ENCODE measurements around the gene C6orf120. TPM values are rescaled to one million over a fixed set of nuclear protein-coding genes. Genes with fewer than 3 reads are reported as not detected.
A peak's percentile ranks its signal among the peaks of the same experiment; 100 is the strongest.
"Not testable (repeated sequence)": the region's sequence is repeated elsewhere in the genome, so short reads cannot be mapped to it uniquely, and the experiment has no call there.

The C6orf120 gene
- total and polyA plus RNA-seq, 2 donors = 21.7 to 48.2 TPM

- not testable (repeated sequence) for H3K27ac ChIP-seq (ENCODE audit: low read depth); DNase-seq (ENCODE audit: extremely low spot score); H3K36me3 ChIP-seq (ENCODE audit: insufficient read depth); H3K4me3 ChIP-seq (ENCODE audit: low read depth, low read length); H3K4me1 ChIP-seq (ENCODE audit: insufficient read depth)
- WGBS = 81% methylated on average over 10 of the region's 10 CpGs
Measured at GRCh38 chr6:169697115-169697514, 4.8 kb upstream of the C6orf120 start.

GRCh38 chr6:169700296-169700695 is 1.6 kb upstream of the C6orf120 start:
- H3K36me3 ChIP-seq (ENCODE audit: insufficient read depth) = no peaks in the 10 kb centered on the region
- WGBS = 41% methylated on average over 5 of the region's 5 CpGs
- H3K4me1 ChIP-seq (ENCODE audit: insufficient read depth) = no peaks in the 10 kb centered on the region
- no peak for DNase-seq (ENCODE audit: extremely low spot score)
- no peak overlapping the region for H3K4me3 ChIP-seq (ENCODE audit: low read depth, low read length)
- no peak overlapping the region for H3K27ac ChIP-seq (ENCODE audit: low read depth)

DNA sequence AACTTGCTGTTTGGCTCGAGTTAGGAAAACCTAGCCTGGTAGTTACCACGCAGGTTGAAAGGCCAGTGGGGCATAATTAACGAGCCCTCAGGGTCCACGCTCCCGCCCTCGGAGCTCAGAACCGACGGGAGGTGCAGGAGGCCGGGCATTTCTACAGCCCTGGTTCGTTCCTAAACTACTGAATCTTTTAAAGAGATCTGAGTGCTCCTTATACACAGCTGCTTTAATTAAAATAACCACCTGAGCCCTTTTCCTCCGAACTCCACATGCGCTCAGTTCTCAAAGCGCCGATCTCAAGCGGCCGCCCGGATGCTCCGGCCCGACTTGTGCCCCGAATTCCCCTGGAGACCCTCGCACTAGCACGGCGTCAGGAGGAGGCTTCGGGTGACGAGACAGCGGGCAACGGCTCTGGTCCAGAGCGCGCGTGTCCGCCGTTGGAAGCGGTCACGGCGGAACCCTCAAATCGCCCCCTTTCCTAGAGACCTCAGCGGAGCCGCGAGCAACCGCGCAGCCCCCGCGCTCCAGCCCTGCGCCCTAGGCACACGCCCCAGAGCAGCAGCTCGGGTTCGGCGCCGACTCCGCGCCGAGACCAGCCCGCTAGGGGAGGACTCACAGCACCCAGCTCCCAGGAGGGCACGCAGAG is 494 bp upstream of the C6orf120 start:
- peak overlapping the region; percentile 94 for H3K27ac ChIP-seq (ENCODE audit: low read depth)
- peak overlapping the region; percentile 88 for H3K4me3 ChIP-seq (ENCODE audit: low read depth, low read length)
- WGBS = under 1% methylated on average over 54 of the region's 54 CpGs
- no peaks in the 10 kb centered on the region for H3K4me1 ChIP-seq (ENCODE audit: insufficient read depth)
- H3K36me3 ChIP-seq (ENCODE audit: insufficient read depth) = no peaks in the 10 kb centered on the region
- no peak for DNase-seq (ENCODE audit: extremely low spot score)

DNA sequence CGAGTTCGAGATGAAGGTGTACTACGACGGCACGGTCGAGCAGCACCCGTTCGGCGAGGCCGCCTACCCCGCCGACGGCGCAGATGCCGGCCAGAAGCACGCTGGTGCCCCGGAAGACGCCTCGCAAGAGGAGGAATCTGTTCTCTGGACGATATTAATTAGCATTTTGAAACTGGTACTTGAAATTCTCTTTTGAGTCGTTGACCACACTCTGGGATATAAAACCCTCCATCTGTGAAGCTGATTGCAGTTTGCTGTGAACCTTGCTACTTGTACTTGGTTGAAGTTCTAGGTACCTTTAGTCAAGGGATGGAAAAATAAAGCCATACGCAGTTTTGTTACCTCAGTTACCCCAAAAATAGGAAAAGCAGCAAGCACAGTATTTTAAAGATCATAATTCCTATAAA is 917 bp downstream of the C6orf120 start:
- H3K36me3 ChIP-seq (ENCODE audit: insufficient read depth) = peaks cover 2% of the 10 kb centered on the region
- H3K27ac ChIP-seq (ENCODE audit: low read depth) = peak overlapping the region; percentile 94
- peak overlapping the region; percentile 88 for H3K4me3 ChIP-seq (ENCODE audit: low read depth, low read length)
- no peaks in the 10 kb centered on the region for H3K4me1 ChIP-seq (ENCODE audit: insufficient read depth)
- no peak for DNase-seq (ENCODE audit: extremely low spot score)
- WGBS = 4% methylated on average over 22 of the region's 22 CpGs

- Histone ChIP-seq H3K36me3 (ENCODE audit: insufficient read depth) (peaks cover 6% of the 10 kb centered on the region), H3K4me1 (ENCODE audit: insufficient read depth) (no peaks in the 10 kb centered on the region), H3K4me3 (ENCODE audit: low read depth, low read length) (no peak overlapping the region), H3K27ac (ENCODE audit: low read depth) (no peak overlapping the region)
- WGBS = 85% methylated on average over 2 of the region's 2 CpGs
- DNase-seq (ENCODE audit: extremely low spot score) = no peak
Measured at GRCh38 chr6:169707772-169708171, 5.8 kb downstream of the C6orf120 start.

GRCh38 chr6:169709293-169709692 is 7.4 kb downstream of the C6orf120 start:
- Histone ChIP-seq H3K4me3 (ENCODE audit: low read depth, low read length) (no peak overlapping the region), H3K27ac (ENCODE audit: low read depth) (no peak overlapping the region), H3K36me3 (ENCODE audit: insufficient read depth) (peaks cover 6% of the 10 kb centered on the region), H3K4me1 (ENCODE audit: insufficient read depth) (no peaks in the 10 kb centered on the region)
- DNase-seq (ENCODE audit: extremely low spot score) = no peak

DNA sequence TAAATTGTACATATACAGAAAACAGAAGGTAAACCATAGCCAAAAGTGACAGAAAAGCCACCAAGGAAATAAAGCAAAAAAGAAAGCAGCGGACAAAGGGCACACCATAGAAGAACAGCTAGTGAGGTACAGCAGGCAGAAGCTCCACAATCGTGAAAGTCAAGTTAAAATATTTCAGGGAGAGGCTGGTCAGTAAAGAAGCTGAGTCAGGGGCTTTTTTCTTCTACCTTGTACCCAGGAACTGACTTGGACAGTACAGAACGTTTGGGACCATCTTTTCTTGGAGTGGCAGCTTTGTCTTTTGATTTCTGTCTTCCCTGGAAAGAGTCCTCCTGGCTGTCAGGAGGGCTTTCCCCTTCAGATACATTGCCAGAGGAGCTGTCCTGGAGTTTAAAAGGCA is 8.1 kb downstream of the C6orf120 start:
- 79% methylated on average over 3 of the region's 3 CpGs for WGBS
- Histone ChIP-seq H3K36me3 (ENCODE audit: insufficient read depth) (peaks cover 6% of the 10 kb centered on the region), H3K4me3 (ENCODE audit: low read depth, low read length) (no peak overlapping the region), H3K4me1 (ENCODE audit: insufficient read depth) (no peaks in the 10 kb centered on the region), H3K27ac (ENCODE audit: low read depth) (no peak overlapping the region)
- DNase-seq (ENCODE audit: extremely low spot score) = no peak

GRCh38 chr6:169714178-169714577 is 12.3 kb downstream of the C6orf120 start:
- Histone ChIP-seq H3K27ac (ENCODE audit: low read depth) (no peak overlapping the region), H3K36me3 (ENCODE audit: insufficient read depth) (peaks cover 3% of the 10 kb centered on the region), H3K4me1 (ENCODE audit: insufficient read depth) (no peaks in the 10 kb centered on the region), H3K4me3 (ENCODE audit: low read depth, low read length) (no peak overlapping the region)
- WGBS = 94% methylated on average over 2 of the region's 2 CpGs
- DNase-seq (ENCODE audit: extremely low spot score) = no peak

DNA sequence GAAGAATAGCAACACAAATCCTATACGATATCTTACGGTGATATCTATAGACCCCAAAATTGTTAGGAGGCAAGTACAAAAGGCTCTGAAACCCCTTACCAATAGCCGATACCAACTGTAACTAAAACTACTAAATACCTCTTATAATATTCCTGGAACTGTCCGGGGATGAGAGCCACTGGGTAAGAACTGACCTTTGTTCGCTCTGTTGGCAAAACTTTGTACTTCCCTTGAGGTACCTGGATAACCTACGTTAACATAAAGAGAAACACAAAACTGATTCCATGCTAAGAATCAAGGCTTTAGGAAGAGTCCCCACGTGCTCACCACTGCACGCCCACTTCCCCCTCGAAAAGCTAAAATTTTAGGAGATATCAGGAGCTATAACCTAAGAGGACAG is 12.7 kb downstream of the C6orf120 start:
- Histone ChIP-seq H3K4me3 (ENCODE audit: low read depth, low read length) (no peak overlapping the region), H3K36me3 (ENCODE audit: insufficient read depth) (peaks cover 3% of the 10 kb centered on the region), H3K4me1 (ENCODE audit: insufficient read depth) (no peaks in the 10 kb centered on the region), H3K27ac (ENCODE audit: low read depth) (no peak overlapping the region)
- WGBS = 95% methylated on average over 9 of the region's 9 CpGs
- no peak for DNase-seq (ENCODE audit: extremely low spot score)

GRCh38 chr6:169719117-169719516 is 17.2 kb downstream of the C6orf120 start:
- no peaks in the 10 kb centered on the region for H3K36me3 ChIP-seq (ENCODE audit: insufficient read depth)
- DNase-seq (ENCODE audit: extremely low spot score) = no peak
- WGBS = 92% methylated on average over 4 of the region's 4 CpGs
- no peak overlapping the region for H3K27ac ChIP-seq (ENCODE audit: low read depth)
- H3K4me1 ChIP-seq (ENCODE audit: insufficient read depth) = no peaks in the 10 kb centered on the region
- no peak overlapping the region for H3K4me3 ChIP-seq (ENCODE audit: low read depth, low read length)

GRCh38 chr6:169720207-169720855 is 18.4 kb downstream of the C6orf120 start:
- no peak overlapping the region for H3K4me3 ChIP-seq (ENCODE audit: low read depth, low read length)
- H3K4me1 ChIP-seq (ENCODE audit: insufficient read depth) = no peaks in the 10 kb centered on the region
- 94% methylated on average over 3 of the region's 3 CpGs for WGBS
- no peak for DNase-seq (ENCODE audit: extremely low spot score)
- no peak overlapping the region for H3K27ac ChIP-seq (ENCODE audit: low read depth)
- H3K36me3 ChIP-seq (ENCODE audit: insufficient read depth) = no peaks in the 10 kb centered on the region

GRCh38 chr6:169722362-169723199 is 20.7 kb downstream of the C6orf120 start:
- peak overlapping the region; percentile 98 for H3K4me3 ChIP-seq (ENCODE audit: low read depth, low read length)
- no peak for DNase-seq (ENCODE audit: extremely low spot score)
- WGBS = 4% methylated on average over 22 of the region's 22 CpGs
- no peaks in the 10 kb centered on the region for H3K4me1 ChIP-seq (ENCODE audit: insufficient read depth)
- H3K27ac ChIP-seq (ENCODE audit: low read depth) = peak overlapping the region; percentile 51
- H3K36me3 ChIP-seq (ENCODE audit: insufficient read depth) = no peaks in the 10 kb centered on the region

DNA sequence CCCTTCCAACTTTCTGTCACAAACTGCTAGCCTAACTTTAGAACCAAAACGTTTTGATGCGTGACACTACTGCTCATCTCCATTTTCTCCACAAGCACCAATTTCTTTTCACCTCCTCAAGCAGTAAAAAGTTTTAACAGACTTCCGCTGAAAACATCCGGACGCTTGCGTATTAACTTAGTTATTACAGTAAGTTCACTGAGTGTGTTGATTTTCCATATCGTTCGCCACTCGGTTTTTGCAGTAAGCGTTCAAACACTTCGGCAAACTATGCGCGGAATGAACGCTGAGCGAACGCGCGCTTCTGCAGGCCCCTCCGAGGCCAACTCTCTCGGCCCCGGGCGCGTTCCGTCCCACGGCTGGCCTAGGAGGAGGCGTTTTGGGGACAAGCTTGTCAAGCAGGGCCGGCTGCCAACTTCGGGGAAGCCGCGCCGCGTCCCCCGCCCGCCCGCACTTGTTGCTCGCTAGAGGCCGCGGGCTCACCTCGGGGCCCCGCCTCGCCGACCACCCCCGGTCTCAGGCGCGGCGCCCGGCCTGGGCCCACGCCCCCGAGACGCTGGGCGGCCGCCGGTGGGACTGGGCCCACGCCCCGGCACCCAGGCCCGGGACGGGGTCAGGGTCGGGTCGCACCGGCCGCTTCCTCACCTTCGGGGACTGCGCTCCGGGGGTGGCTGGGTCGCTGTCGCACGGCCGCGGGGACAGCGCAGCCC is 21.4 kb downstream of the C6orf120 start:
- no peak for DNase-seq (ENCODE audit: extremely low spot score)
- Histone ChIP-seq H3K27ac (ENCODE audit: low read depth) (peak overlapping the region; percentile 99), H3K36me3 (ENCODE audit: insufficient read depth) (no peaks in the 10 kb centered on the region), H3K4me1 (ENCODE audit: insufficient read depth) (no peaks in the 10 kb centered on the region), H3K4me3 (ENCODE audit: low read depth, low read length) (peak overlapping the region; percentile 98)
- under 1% methylated on average over 70 of the region's 70 CpGs for WGBS
